K562 (cell line): Measurements from ENCODE around the gene MTERF4. TPM values are rescaled to one million over a fixed set of nuclear protein-coding genes. Genes with fewer than 3 reads are reported as not detected.

Source experiments
- EZH2 ChIP-seq: IDR thresholded peaks from 2 replicates; pipeline ENCODE4 v1.6.1; 2012; ENCODE audit warnings: low read depth, mild to moderate bottlenecking, inconsistent platforms, low read length, borderline replicate concordance
- polyA plus RNA-seq, 8 experiments: library from polyadenylated mRNA; depleted of rRNA in 4 of 8; stranded (reverse) in 5 of 8; unstranded in 3 of 8; fragments of >200 nt; fragmentation: Nextera tagmentation in 2 of 8; fragmentation: Illumina TruSeq in 1 of 8; extraction: Ambion mirVana in 2 of 8; extraction: Trizol in 1 of 8; gene quantifications; 2 replicates each; pipeline versions ENCODE4 v1.2.1 to v1.2.3, GENCODE V29; 2011 to 2014; ENCODE audit warnings: inconsistent platforms in 1 of 8, missing spikeins in 1 of 8
- small RNA-seq: library from RNA; depleted of rRNA; stranded (forward); fragments of <200 nt; gene quantifications from one replicate; pipeline ENCODE3, GENCODE V24; 2014
- total RNA-seq, 7 experiments: library from RNA; depleted of rRNA in 6 of 7; stranded (reverse); fragments of >200 nt in 6 of 7; fragmentation: Illumina TruSeq in 2 of 7; extraction: Trizol in 2 of 7; gene quantifications; 2 replicates each; pipeline versions ENCODE4 v1.2.1 to v1.2.3, GENCODE V29; 2011 to 2021; ENCODE audit warnings: low replicate concordance in 1 of 7
- TF ChIP-seq, protein P1 (sequence below): fragments of 150-350 bp; conservative IDR thresholded peaks from 2 replicates; pipeline ENCODE4 v1.6.1; 2014; ENCODE audit warnings: low read length

The MTERF4 gene
- total and polyA plus RNA-seq, 9 of the 15 experiments (the other 6 are each of a cell fraction or from before 2014, with no cell fraction given), result 15.3 to 29.6 (median 21.2) TPM

DNA sequence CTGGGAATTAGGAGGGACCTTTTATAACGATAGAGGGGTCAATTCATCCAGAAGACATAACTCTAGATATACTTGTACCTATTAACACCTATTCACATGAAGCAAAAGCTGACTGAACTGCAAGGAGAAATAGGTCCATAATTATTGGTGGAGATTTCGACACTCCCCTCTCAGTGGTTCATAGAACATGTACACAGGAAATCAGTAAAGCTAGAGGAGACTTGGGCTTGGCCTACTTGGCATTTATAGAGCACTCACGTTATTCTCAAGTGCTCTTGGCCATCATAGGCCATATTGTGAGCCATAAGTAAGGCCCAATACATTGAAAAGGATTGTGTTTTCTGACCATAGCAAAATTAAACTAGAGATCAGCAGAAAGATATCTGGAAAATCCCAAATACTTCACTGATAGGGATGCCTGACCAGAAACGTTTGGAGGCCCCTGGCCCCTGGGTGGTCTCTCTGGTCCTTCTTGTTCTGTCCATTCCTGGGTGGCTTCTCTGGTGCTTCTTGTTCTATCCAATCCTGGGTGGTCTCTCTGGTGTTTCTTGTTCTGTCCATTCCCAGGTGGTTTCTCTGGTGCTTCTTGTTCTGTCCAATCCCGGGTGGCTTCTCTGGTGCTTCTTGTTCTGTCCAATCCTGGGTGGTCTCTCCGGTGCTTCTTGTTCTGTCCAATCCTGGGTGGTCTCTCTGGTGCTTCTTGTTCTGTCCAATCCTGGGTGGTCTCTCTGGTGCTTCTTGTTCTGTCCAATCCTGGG, 54.7 kb downstream of the MTERF4 start (continued):
- TF ChIP-seq, protein P1, sequence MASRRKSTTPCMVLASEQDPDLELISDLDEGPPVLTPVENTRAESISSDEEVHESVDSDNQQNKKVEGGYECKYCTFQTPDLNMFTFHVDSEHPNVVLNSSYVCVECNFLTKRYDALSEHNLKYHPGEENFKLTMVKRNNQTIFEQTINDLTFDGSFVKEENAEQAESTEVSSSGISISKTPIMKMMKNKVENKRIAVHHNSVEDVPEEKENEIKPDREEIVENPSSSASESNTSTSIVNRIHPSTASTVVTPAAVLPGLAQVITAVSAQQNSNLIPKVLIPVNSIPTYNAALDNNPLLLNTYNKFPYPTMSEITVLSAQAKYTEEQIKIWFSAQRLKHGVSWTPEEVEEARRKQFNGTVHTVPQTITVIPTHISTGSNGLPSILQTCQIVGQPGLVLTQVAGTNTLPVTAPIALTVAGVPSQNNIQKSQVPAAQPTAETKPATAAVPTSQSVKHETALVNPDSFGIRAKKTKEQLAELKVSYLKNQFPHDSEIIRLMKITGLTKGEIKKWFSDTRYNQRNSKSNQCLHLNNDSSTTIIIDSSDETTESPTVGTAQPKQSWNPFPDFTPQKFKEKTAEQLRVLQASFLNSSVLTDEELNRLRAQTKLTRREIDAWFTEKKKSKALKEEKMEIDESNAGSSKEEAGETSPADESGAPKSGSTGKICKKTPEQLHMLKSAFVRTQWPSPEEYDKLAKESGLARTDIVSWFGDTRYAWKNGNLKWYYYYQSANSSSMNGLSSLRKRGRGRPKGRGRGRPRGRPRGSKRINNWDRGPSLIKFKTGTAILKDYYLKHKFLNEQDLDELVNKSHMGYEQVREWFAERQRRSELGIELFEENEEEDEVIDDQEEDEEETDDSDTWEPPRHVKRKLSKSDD, result no peak
- no peak for TF ChIP-seq EZH2
- TF ChIP-seq, all 486 proteins: peak for 0

Small RNAs within 50 kb of the gene (small RNA-seq; reads per million reads assigned to genes)
- gene AC005237.2, result not detected

Other genes with a start within 250 kb of the MTERF4 start
Only the 7 nearest of the 9 such genes appear.
- gene MAB21L4, start 206.1 kb downstream of the MTERF4 start, total RNA-seq (2014; rRNA removed), result not detected in 2 replicates
- gene MAB21L4, start 206.1 kb downstream of the MTERF4 start, total RNA-seq (2014; rRNA removed; fragmentation: Illumina TruSeq; extraction: Trizol), result not detected in 2 replicates
- gene MAB21L4, start 206.1 kb downstream of the MTERF4 start, total RNA-seq (2015; rRNA removed; fragmentation: Illumina TruSeq; extraction: Trizol), result not detected in 2 replicates
- gene MAB21L4, start 206.1 kb downstream of the MTERF4 start, total RNA-seq (2021), result not detected in 2 replicates
- 0.05 TPM in 1 of 2 replicates, not detected in the other for gene MAB21L4, start 206.1 kb downstream of the MTERF4 start, polyA plus RNA-seq (2011; rRNA removed)
- gene MAB21L4, start 206.1 kb downstream of the MTERF4 start, polyA plus RNA-seq (2014; fragmentation: Illumina TruSeq; extraction: Trizol), result 0.07 TPM in 1 of 2 replicates, not detected in the other
- gene MAB21L4, start 206.1 kb downstream of the MTERF4 start, polyA plus RNA-seq (2014; fragmentation: Nextera tagmentation; extraction: Ambion mirVana), result not detected
- 0.03 TPM in 1 of 2 replicates, not detected in the other for gene MAB21L4, start 206.1 kb downstream of the MTERF4 start, polyA plus RNA-seq (2014; rRNA removed)
- not detected in 2 replicates for gene CROCC2, start 196.0 kb downstream of the MTERF4 start, total RNA-seq (2014; rRNA removed)
- not detected in 2 replicates for gene CROCC2, start 196.0 kb downstream of the MTERF4 start, total RNA-seq (2014; rRNA removed; fragmentation: Illumina TruSeq; extraction: Trizol)
- not detected in 2 replicates for gene CROCC2, start 196.0 kb downstream of the MTERF4 start, total RNA-seq (2015; rRNA removed; fragmentation: Illumina TruSeq; extraction: Trizol)
- gene CROCC2, start 196.0 kb downstream of the MTERF4 start, total RNA-seq (2021), result not detected in 2 replicates
- not detected in 2 replicates for gene CROCC2, start 196.0 kb downstream of the MTERF4 start, polyA plus RNA-seq (2011; rRNA removed)
- gene CROCC2, start 196.0 kb downstream of the MTERF4 start, polyA plus RNA-seq (2014; fragmentation: Illumina TruSeq; extraction: Trizol), result not detected in 2 replicates
- gene CROCC2, start 196.0 kb downstream of the MTERF4 start, polyA plus RNA-seq (2014; fragmentation: Nextera tagmentation; extraction: Ambion mirVana), result not detected
- not detected in 2 replicates for gene CROCC2, start 196.0 kb downstream of the MTERF4 start, polyA plus RNA-seq (2014; rRNA removed)
- not detected in 2 replicates for gene SNED1, start 103.7 kb downstream of the MTERF4 start, total RNA-seq (2014; rRNA removed)
- not detected in 2 replicates for gene SNED1, start 103.7 kb downstream of the MTERF4 start, total RNA-seq (2014; rRNA removed; fragmentation: Illumina TruSeq; extraction: Trizol)
- not detected in 2 replicates for gene SNED1, start 103.7 kb downstream of the MTERF4 start, total RNA-seq (2015; rRNA removed; fragmentation: Illumina TruSeq; extraction: Trizol)
- gene SNED1, start 103.7 kb downstream of the MTERF4 start, total RNA-seq (2021), result 0.02 and 0.07 TPM in 2 replicates
- gene SNED1, start 103.7 kb downstream of the MTERF4 start, polyA plus RNA-seq (2011; rRNA removed), result 0.06 TPM in 1 of 2 replicates, not detected in the other
- not detected in 2 replicates for gene SNED1, start 103.7 kb downstream of the MTERF4 start, polyA plus RNA-seq (2014; fragmentation: Illumina TruSeq; extraction: Trizol)
- gene SNED1, start 103.7 kb downstream of the MTERF4 start, polyA plus RNA-seq (2014; fragmentation: Nextera tagmentation; extraction: Ambion mirVana), result under 1 TPM; 0.03 to 0.04 TPM
- 0.03 TPM in 1 of 2 replicates, not detected in the other for gene SNED1, start 103.7 kb downstream of the MTERF4 start, polyA plus RNA-seq (2014; rRNA removed)
- 8.6 and 17.1 TPM in 2 replicates for gene PASK, start 47.2 kb upstream of the MTERF4 start, total RNA-seq (2014; rRNA removed)
- 5.9 and 6.2 TPM in 2 replicates for gene PASK, start 47.2 kb upstream of the MTERF4 start, total RNA-seq (2014; rRNA removed; fragmentation: Illumina TruSeq; extraction: Trizol)
- gene PASK, start 47.2 kb upstream of the MTERF4 start, total RNA-seq (2015; rRNA removed; fragmentation: Illumina TruSeq; extraction: Trizol), result 8.8 and 10.1 TPM in 2 replicates
- gene PASK, start 47.2 kb upstream of the MTERF4 start, total RNA-seq (2021), result 25.9 and 30.3 TPM in 2 replicates
- gene PASK, start 47.2 kb upstream of the MTERF4 start, polyA plus RNA-seq (2011; rRNA removed), result 10.9 and 11.6 TPM in 2 replicates
- 9.9 and 11.5 TPM in 2 replicates for gene PASK, start 47.2 kb upstream of the MTERF4 start, polyA plus RNA-seq (2014; fragmentation: Illumina TruSeq; extraction: Trizol)
- 1 to 10 TPM; 1.5 to 2.6 TPM for gene PASK, start 47.2 kb upstream of the MTERF4 start, polyA plus RNA-seq (2014; fragmentation: Nextera tagmentation; extraction: Ambion mirVana)
- 16.3 and 20.2 TPM in 2 replicates for gene PASK, start 47.2 kb upstream of the MTERF4 start, polyA plus RNA-seq (2014; rRNA removed)
- 56.0 and 62.0 TPM in 2 replicates for gene PPP1R7, start 48.2 kb upstream of the MTERF4 start, total RNA-seq (2014; rRNA removed)
- gene PPP1R7, start 48.2 kb upstream of the MTERF4 start, total RNA-seq (2014; rRNA removed; fragmentation: Illumina TruSeq; extraction: Trizol), result 37.5 and 38.1 TPM in 2 replicates
- gene PPP1R7, start 48.2 kb upstream of the MTERF4 start, total RNA-seq (2015; rRNA removed; fragmentation: Illumina TruSeq; extraction: Trizol), result 35.3 and 40.2 TPM in 2 replicates
- gene PPP1R7, start 48.2 kb upstream of the MTERF4 start, total RNA-seq (2021), result 39.5 and 40.5 TPM in 2 replicates
- gene PPP1R7, start 48.2 kb upstream of the MTERF4 start, polyA plus RNA-seq (2011; rRNA removed), result 46.1 and 57.3 TPM in 2 replicates
- gene PPP1R7, start 48.2 kb upstream of the MTERF4 start, polyA plus RNA-seq (2014; fragmentation: Illumina TruSeq; extraction: Trizol), result 62.0 and 75.0 TPM in 2 replicates
- 10 to 100 TPM; 37.9 to 50.5 TPM for gene PPP1R7, start 48.2 kb upstream of the MTERF4 start, polyA plus RNA-seq (2014; fragmentation: Nextera tagmentation; extraction: Ambion mirVana)
- gene PPP1R7, start 48.2 kb upstream of the MTERF4 start, polyA plus RNA-seq (2014; rRNA removed), result 59.4 and 61.0 TPM in 2 replicates
- gene ANO7, start 86.4 kb upstream of the MTERF4 start, total RNA-seq (2014; rRNA removed), result 1.3 and 1.7 TPM in 2 replicates
- 0.67 and 0.91 TPM in 2 replicates for gene ANO7, start 86.4 kb upstream of the MTERF4 start, total RNA-seq (2014; rRNA removed; fragmentation: Illumina TruSeq; extraction: Trizol)
- 1.1 TPM in 2 replicates for gene ANO7, start 86.4 kb upstream of the MTERF4 start, total RNA-seq (2015; rRNA removed; fragmentation: Illumina TruSeq; extraction: Trizol)
- 4.1 and 5.1 TPM in 2 replicates for gene ANO7, start 86.4 kb upstream of the MTERF4 start, total RNA-seq (2021)
- gene ANO7, start 86.4 kb upstream of the MTERF4 start, polyA plus RNA-seq (2011; rRNA removed), result 0.59 and 0.81 TPM in 2 replicates
- 1.9 and 3.2 TPM in 2 replicates for gene ANO7, start 86.4 kb upstream of the MTERF4 start, polyA plus RNA-seq (2014; fragmentation: Illumina TruSeq; extraction: Trizol)
- under 1 TPM; 0.28 to 0.46 TPM for gene ANO7, start 86.4 kb upstream of the MTERF4 start, polyA plus RNA-seq (2014; fragmentation: Nextera tagmentation; extraction: Ambion mirVana)
- gene ANO7, start 86.4 kb upstream of the MTERF4 start, polyA plus RNA-seq (2014; rRNA removed), result 1.9 and 2.9 TPM in 2 replicates
- 254 and 333 TPM in 2 replicates for gene HDLBP, start 213.4 kb upstream of the MTERF4 start, total RNA-seq (2014; rRNA removed)
- gene HDLBP, start 213.4 kb upstream of the MTERF4 start, total RNA-seq (2014; rRNA removed; fragmentation: Illumina TruSeq; extraction: Trizol), result 123 and 130 TPM in 2 replicates
- 163 and 180 TPM in 2 replicates for gene HDLBP, start 213.4 kb upstream of the MTERF4 start, total RNA-seq (2015; rRNA removed; fragmentation: Illumina TruSeq; extraction: Trizol)
- 221 and 223 TPM in 2 replicates for gene HDLBP, start 213.4 kb upstream of the MTERF4 start, total RNA-seq (2021)
- 106 and 166 TPM in 2 replicates for gene HDLBP, start 213.4 kb upstream of the MTERF4 start, polyA plus RNA-seq (2011; rRNA removed)
- gene HDLBP, start 213.4 kb upstream of the MTERF4 start, polyA plus RNA-seq (2014; fragmentation: Illumina TruSeq; extraction: Trizol), result 240 and 378 TPM in 2 replicates
- gene HDLBP, start 213.4 kb upstream of the MTERF4 start, polyA plus RNA-seq (2014; fragmentation: Nextera tagmentation; extraction: Ambion mirVana), result 10 to 100 TPM; 24.4 to 68.4 TPM
- gene HDLBP, start 213.4 kb upstream of the MTERF4 start, polyA plus RNA-seq (2014; rRNA removed), result 111 and 146 TPM in 2 replicates